ENCODE measurements around the gene SNAPIN.
"Not testable (repeated sequence)": the region's sequence is repeated elsewhere in the genome, so short reads cannot be mapped to it uniquely, and the experiment has no call there.

SNAPIN gene

GRCh38 chr1:153663211-153663610, 4.7 kb downstream of the SNAPIN start:
- H3K9ac ChIP-seq (ENCODE audit: low read length) = no peak overlapping the region
- no peak overlapping the region for H3K4me3 ChIP-seq (ENCODE audit: low read depth, low read length, poor library complexity, severe bottlenecking)
- 0 out of 2 replicates have a peak, but pooled peaks cover 7% of the 10 kb centered on the region for H3K79me2 ChIP-seq (ENCODE audit: insufficient read depth, low read length)
- no peak overlapping the region for H3K4me2 ChIP-seq (ENCODE audit: low read length)
- H3F3A ChIP-seq (ENCODE audit: insufficient read depth, low read length) = peaks cover 3% of the 10 kb centered on the region; the same call in 1 of the 2 replicates
- H3K27ac ChIP-seq (ENCODE audit: low read depth, low read length, poor library complexity, severe bottlenecking) = no peak overlapping the region
- no peaks in the 10 kb centered on the region for H3K27me3 ChIP-seq (ENCODE audit: insufficient read depth, low read length)
- no peaks in the 10 kb centered on the region for H3K9me3 ChIP-seq (ENCODE audit: low read length)
- peaks cover 77% of the 10 kb centered on the region for H3K36me3 ChIP-seq (ENCODE audit: insufficient read depth, low read length)
- peaks cover 13% of the 10 kb centered on the region for H3K4me1 ChIP-seq (ENCODE audit: insufficient read depth, low read length, severe bottlenecking)
- H3K9me2 ChIP-seq (ENCODE audit: low read depth, low read length) = no peaks in the 10 kb centered on the region
- no peak for TF ChIP-seq CTCF (IDR thresholded peaks at IDR 0.05; ENCODE audit: low read length)
- no peak for TF ChIP-seq EZH2 (IDR thresholded peaks at IDR 0.05; ENCODE audit: borderline replicate concordance, low read length)
- no peak overlapping the region for H2AFZ ChIP-seq (ENCODE audit: low read length)
- no peaks in the 10 kb centered on the region for H4K20me1 ChIP-seq (ENCODE audit: insufficient read depth, low read length)

GRCh38 chr1:153667439-153667838, 8.9 kb downstream of the SNAPIN start:
- H3K27ac ChIP-seq (ENCODE audit: low read depth, low read length, poor library complexity, severe bottlenecking) = no peak overlapping the region
- no peaks in the 10 kb centered on the region for H3K9me2 ChIP-seq (ENCODE audit: low read depth, low read length)
- H3K4me3 ChIP-seq (ENCODE audit: low read depth, low read length, poor library complexity, severe bottlenecking) = no peak overlapping the region
- H3K36me3 ChIP-seq (ENCODE audit: insufficient read depth, low read length) = peaks cover 82% of the 10 kb centered on the region
- no peak overlapping the region for H3K4me2 ChIP-seq (ENCODE audit: low read length)
- H3K27me3 ChIP-seq (ENCODE audit: insufficient read depth, low read length) = no peaks in the 10 kb centered on the region
- no peak overlapping the region for H2AFZ ChIP-seq (ENCODE audit: low read length)
- no peaks in the 10 kb centered on the region for H4K20me1 ChIP-seq (ENCODE audit: insufficient read depth, low read length)
- H3F3A ChIP-seq (ENCODE audit: insufficient read depth, low read length) = peaks cover 3% of the 10 kb centered on the region; the same call in 1 of the 2 replicates
- H3K9me3 ChIP-seq (ENCODE audit: low read length) = no peaks in the 10 kb centered on the region
- H3K4me1 ChIP-seq (ENCODE audit: insufficient read depth, low read length, severe bottlenecking) = peaks cover 17% of the 10 kb centered on the region
- no peak overlapping the region for H3K9ac ChIP-seq (ENCODE audit: low read length)
- no peak for TF ChIP-seq EZH2 (IDR thresholded peaks at IDR 0.05; ENCODE audit: borderline replicate concordance, low read length)
- TF ChIP-seq CTCF (IDR thresholded peaks at IDR 0.05; ENCODE audit: low read length) = no peak
- peaks cover 18% of the 10 kb centered on the region for H3K79me2 ChIP-seq (ENCODE audit: insufficient read depth, low read length)

- H3F3A ChIP-seq (ENCODE audit: insufficient read depth, low read length); H3K27ac ChIP-seq (ENCODE audit: low read depth, low read length, poor library complexity, severe bottlenecking); H2AFZ ChIP-seq (ENCODE audit: low read length); H3K9me3 ChIP-seq (ENCODE audit: low read length); H3K9ac ChIP-seq (ENCODE audit: low read length); H3K9me2 ChIP-seq (ENCODE audit: low read depth, low read length); H3K27me3 ChIP-seq (ENCODE audit: insufficient read depth, low read length); H3K4me2 ChIP-seq (ENCODE audit: low read length); H3K4me3 ChIP-seq (ENCODE audit: low read depth, low read length, poor library complexity, severe bottlenecking); H4K20me1 ChIP-seq (ENCODE audit: insufficient read depth, low read length): not testable (repeated sequence)
- H3K79me2 ChIP-seq (ENCODE audit: insufficient read depth, low read length) = peaks cover 18% of the 10 kb centered on the region
- peaks cover 17% of the 10 kb centered on the region for H3K4me1 ChIP-seq (ENCODE audit: insufficient read depth, low read length, severe bottlenecking)
- peaks cover 69% of the 10 kb centered on the region for H3K36me3 ChIP-seq (ENCODE audit: insufficient read depth, low read length)
Measured at GRCh38 chr1:153668672-153669071, 10.2 kb downstream of the SNAPIN start.

- Histone ChIP-seq H3K36me3 (ENCODE audit: insufficient read depth, low read length) (peaks cover 60% of the 10 kb centered on the region), H3K79me2 (ENCODE audit: insufficient read depth, low read length) (peaks cover 18% of the 10 kb centered on the region), H3K9ac (ENCODE audit: low read length) (peak overlapping the region; percentile 96), H3K9me3 (ENCODE audit: low read length) (no peaks in the 10 kb centered on the region), H3K27ac (ENCODE audit: low read depth, low read length, poor library complexity, severe bottlenecking) (no peak overlapping the region), H4K20me1 (ENCODE audit: insufficient read depth, low read length) (no peaks in the 10 kb centered on the region), H3F3A (ENCODE audit: insufficient read depth, low read length) (0 out of 2 replicates have a peak, but pooled peaks cover 3% of the 10 kb centered on the region), H3K4me1 (ENCODE audit: insufficient read depth, low read length, severe bottlenecking) (peaks cover 17% of the 10 kb centered on the region), H2AFZ (ENCODE audit: low read length) (no peak overlapping the region), H3K27me3 (ENCODE audit: insufficient read depth, low read length) (no peaks in the 10 kb centered on the region), H3K4me2 (ENCODE audit: low read length) (peak overlapping the region; percentile 91), H3K4me3 (ENCODE audit: low read depth, low read length, poor library complexity, severe bottlenecking) (peak overlapping the region; percentile 96), H3K9me2 (ENCODE audit: low read depth, low read length) (no peaks in the 10 kb centered on the region)
- TF ChIP-seq CTCF (IDR thresholded peaks at IDR 0.05; ENCODE audit: low read length) = no peak
- TF ChIP-seq EZH2 (IDR thresholded peaks at IDR 0.05; ENCODE audit: borderline replicate concordance, low read length) = no peak
Measured at GRCh38 chr1:153669606-153670005, 11.1 kb downstream of the SNAPIN start.
